Measurements from ENCODE around the gene RPL7A. TPM values are rescaled to one million over a fixed set of nuclear protein-coding genes. Genes with fewer than 3 reads are reported as not detected.

RPL7A gene
- total RNA-seq, 1 experiment from 2014 or later, result 2,895 TPM

GRCh38 chr9:133333011-133333410 lies 15.0 kb upstream of the RPL7A start:
- Mint-ChIP-seq H3K4me1 (peaks cover 18 to 22% of the 10 kb centered on the region in 2 experiments), H3K36me3 (ENCODE audit: insufficient read depth in 1 of 3, low read depth in 3 of 3) (peaks cover 34 to 65% (median 57%) of the 10 kb centered on the region in 3 experiments), H3K27me3 (ENCODE audit: low read depth) (no peaks in the 10 kb centered on the region; the same call in none of the 2 replicates), H3K9me3 (peaks cover 10 to 11% of the 10 kb centered on the region in 2 experiments), H3K27ac (no peak overlapping the region), H3K4me3 (peak overlapping the region; percentile 17 to 23; a peak in 2 of 5 replicates)
- Histone ChIP-seq H2BK12ac (ENCODE audit: insufficient read length, low read depth, low read length) (no peak overlapping the region), H3T11ph (ENCODE audit: low read length) (no peak overlapping the region), H3K56ac (ENCODE audit: insufficient read length, low read depth, low read length) (no peak overlapping the region), H2BK15ac (ENCODE audit: low read depth, low read length) (no peak overlapping the region), H3K4ac (ENCODE audit: low read depth, low read length) (no peak overlapping the region), H3K27me3 (ENCODE audit: insufficient read depth, low read length) (no peaks in the 10 kb centered on the region), H4K20me1 (ENCODE audit: control insufficient read depth, insufficient read depth, insufficient read length) (no peaks in the 10 kb centered on the region), H3K4me2 (ENCODE audit: insufficient read depth, insufficient read length, low read length) (no peak overlapping the region), H3K14ac (ENCODE audit: insufficient read depth, low read length) (no peak overlapping the region), H2BK5ac (ENCODE audit: insufficient read length, low read length) (no peak overlapping the region), H2AK5ac (ENCODE audit: insufficient read length, low read length) (no peak overlapping the region), H3K18ac (ENCODE audit: insufficient read length, low read depth, low read length) (no peak overlapping the region), H3K9ac (ENCODE audit: extremely low read depth, insufficient read length, low read length) (no peak overlapping the region), H3K9me3 (ENCODE audit: control insufficient read depth, low read depth, low read length) (no peaks in the 10 kb centered on the region), H2BK120ac (ENCODE audit: low read depth, low read length, poor library complexity, severe bottlenecking) (no peak overlapping the region), H2AFZ (ENCODE audit: low read length) (no peak overlapping the region), H3K23me2 (ENCODE audit: insufficient read length, low read depth, low read length, poor library complexity, severe bottlenecking) (peaks cover 3% of the 10 kb centered on the region), H3K27ac (ENCODE audit: insufficient read length, low read depth, low read length) (no peak overlapping the region), H3K4me1 (ENCODE audit: insufficient read depth, low read length) (no peaks in the 10 kb centered on the region), H3K79me1 (ENCODE audit: insufficient read depth, low read depth, low read length, poor library complexity, severe bottlenecking) (no peaks in the 10 kb centered on the region), H4K8ac (replicated peaks; ENCODE audit: insufficient read length, low read depth, low read length) (no peak overlapping the region), H4K91ac (ENCODE audit: insufficient read length, low read depth, low read length) (no peak overlapping the region), H4K5ac (ENCODE audit: insufficient read length, low read depth, low read length) (no peak overlapping the region), H3K23ac (ENCODE audit: insufficient read length, low read depth, low read length) (no peak overlapping the region), H3K79me2 (ENCODE audit: insufficient read depth, low read length) (peaks cover 3% of the 10 kb centered on the region; the same call in 1 of the 2 replicates), H2BK20ac (ENCODE audit: low read depth, low read length, poor library complexity, severe bottlenecking) (no peak overlapping the region)
- WGBS (ENCODE audit: extremely low coverage, insufficient read length, low lambda C conversion rate), result no CpG with 5 or more reads among the region's 11 CpGs
- DNase-seq, result no peak
- TF ChIP-seq CTCF (conservative IDR thresholded peaks at IDR 0.05), result no peak
